ENCODE measurements around the gene TESMIN. TPM values are rescaled to one million over a fixed set of nuclear protein-coding genes. Genes with fewer than 3 reads are reported as not detected.
A peak's percentile ranks its signal among the peaks of the same experiment; 100 is the strongest.

The TESMIN gene
- total RNA-seq, 1 experiment from 2014 or later: 78.8 TPM

GRCh38 chr11:68694431-68695297 lies 56.7 kb downstream of the TESMIN start (continued):
- TF ChIP-seq ZNF281 (CRISPR knock-in tag; IDR thresholded peaks at IDR 0.05) (no peak), OVOL2 (CRISPR knock-in tag; IDR thresholded peaks at IDR 0.05; ENCODE audit: borderline replicate concordance) (no peak), JUN (CRISPR knock-in tag; IDR thresholded peaks at IDR 0.05) (no peak), ZNF138 (CRISPR knock-in tag; conservative IDR thresholded peaks at IDR 0.05) (no peak), MLX (CRISPR knock-in tag; IDR thresholded peaks at IDR 0.05) (no peak)

GRCh38 chr11:68693484-68693882 lies 57.8 kb downstream of the TESMIN start:
- peaks cover 53% of the 10 kb centered on the region for H3K4me1 Mint-ChIP-seq
- peaks cover 22% of the 10 kb centered on the region for H3K9me3 Mint-ChIP-seq
- H3K4me3 Mint-ChIP-seq: peak overlapping the region; percentile 33; the same call in 1 of the 2 replicates
- no peak for TF ChIP-seq PRDM15 (CRISPR knock-in tag; IDR thresholded peaks at IDR 0.05)
- no peak for TF ChIP-seq ZNF121 (CRISPR knock-in tag; IDR thresholded peaks at IDR 0.05)
- no peak for TF ChIP-seq KAT7 (CRISPR knock-in tag; IDR thresholded peaks at IDR 0.05; ENCODE audit: borderline replicate concordance)
- no peak for TF ChIP-seq MLX (CRISPR knock-in tag; IDR thresholded peaks at IDR 0.05)
- TF ChIP-seq ZBTB21 (CRISPR knock-in tag; IDR thresholded peaks at IDR 0.05; ENCODE audit: borderline replicate concordance): no peak
- no peak for TF ChIP-seq AR (CRISPR knock-in tag; IDR thresholded peaks at IDR 0.05)
- no peak for TF ChIP-seq JUN (CRISPR knock-in tag; IDR thresholded peaks at IDR 0.05)
- no peak for TF ChIP-seq CTCF (IDR thresholded peaks at IDR 0.05)
- H3K36me3 Mint-ChIP-seq: peaks cover 22% of the 10 kb centered on the region
- no peaks in the 10 kb centered on the region for H3K27me3 Mint-ChIP-seq (ENCODE audit: low read depth)
- ATAC-seq: no peak
- peak overlapping the region; percentile 95 for H3K27ac Mint-ChIP-seq
- CTCF ChIA-PET: no interaction called here
- DNase-seq (ENCODE audit: low spot score): no peak
- POLR2A ChIA-PET: no interaction called here
